GM23248 (cell line): ENCODE data around the gene AP3D1. TPM values are rescaled to one million over a fixed set of nuclear protein-coding genes. Genes with fewer than 3 reads are reported as not detected.

Experiments used
- DNase-seq: peaks from one replicate; pipeline ENCODE4 v3.0.0-alpha.2; 2015
- H2AFZ ChIP-seq: fragments of 200-600 bp; sonication (generic); 2 replicates; pipeline ENCODE4 v1.6.1; 2016; ENCODE audit warnings: antibody characterized with exemption
- H3F3A ChIP-seq: fragments of 200-600 bp; sonication (generic); 2 replicates; pipeline ENCODE4 v1.6.1; 2016; ENCODE audit warnings: mild to moderate bottlenecking, antibody characterized with exemption, mixed run types; ENCODE audit not compliant: insufficient read depth
- H3K27ac ChIP-seq: fragments of 200-600 bp; sonication (generic); 2 replicates; pipeline ENCODE4 v1.5.1; 2016; ENCODE audit warnings: mild to moderate bottlenecking
- H3K27me3 ChIP-seq: fragments of 200-600 bp; sonication (generic); replicated peaks from 2 replicates; pipeline ENCODE4 v1.6.1; 2016; ENCODE audit warnings: mild to moderate bottlenecking; ENCODE audit not compliant: insufficient read depth
- H3K36me3 ChIP-seq: fragments of 200-600 bp; sonication (generic); 2 replicates; pipeline ENCODE4 v1.6.1; 2016; ENCODE audit warnings: low read depth, mild to moderate bottlenecking
- H3K4me1 ChIP-seq: fragments of 200-600 bp; sonication (generic); 2 replicates; pipeline ENCODE4 v1.6.1; 2016; ENCODE audit warnings: mild to moderate bottlenecking; ENCODE audit not compliant: insufficient read depth
- H3K4me2 ChIP-seq: fragments of 200-600 bp; sonication (generic); one replicate; pipeline ENCODE4 v1.6.1; 2016; ENCODE audit warnings: mild to moderate bottlenecking; ENCODE audit not compliant: unreplicated experiment
- H3K4me3 ChIP-seq: fragments of 200-600 bp; sonication (generic); 2 replicates; pipeline ENCODE4 v1.5.1; 2016; ENCODE audit warnings: mild to moderate bottlenecking
- H3K79me2 ChIP-seq: fragments of 200-600 bp; sonication (generic); 2 replicates; pipeline ENCODE4 v1.6.1; 2016; ENCODE audit warnings: mild to moderate bottlenecking; ENCODE audit not compliant: insufficient read depth
- H3K9ac ChIP-seq: fragments of 200-600 bp; sonication (generic); 2 replicates; pipeline ENCODE4 v1.6.1; 2016; ENCODE audit warnings: mild to moderate bottlenecking
- H3K9me2 ChIP-seq: fragments of 200-600 bp; sonication (generic); 2 replicates; pipeline ENCODE4 v1.6.1; 2016; ENCODE audit warnings: mixed run types, mild to moderate bottlenecking, moderate library complexity; ENCODE audit not compliant: insufficient read depth
- H3K9me3 ChIP-seq: fragments of 200-600 bp; sonication (generic); one replicate; pipeline ENCODE4 v1.6.1; 2017; ENCODE audit warnings: low read depth
- H4K20me1 ChIP-seq: fragments of 200-600 bp; sonication (generic); 2 replicates; pipeline ENCODE4 v1.6.0; 2016; ENCODE audit not compliant: insufficient read depth
- EZH2 ChIP-seq: fragments of 200-600 bp; sonication (generic); IDR thresholded peaks from 2 replicates; pipeline ENCODE4 v1.6.1; 2018; ENCODE audit warnings: antibody characterized with exemption, mild to moderate bottlenecking; ENCODE audit not compliant: insufficient read depth, poor library complexity, severe bottlenecking
- EZH2phosphoT487 ChIP-seq: fragments of 200-600 bp; sonication (generic); IDR thresholded peaks from 2 replicates; pipeline ENCODE4 v1.6.1; 2018; ENCODE audit warnings: antibody characterized with exemption, moderate library complexity, mild to moderate bottlenecking, low read depth; ENCODE audit not compliant: insufficient read depth
- whole genome bisulfite sequencing, 2 experiments: methylation state at CpG; one replicate each; pipeline ENCODE4 v1.1.6; 2015 to 2017; ENCODE audit warnings: low lambda C conversion rate in 2 of 2, low coverage in 1 of 2; ENCODE audit errors: missing lambda C conversion rate in 2 of 2; 5-methylcytosine and 5-hydroxymethylcytosine counted together
- in situ Hi-C: fragments of 300-500 bp; cut with MboI; formaldehyde crosslinking; loops from 2 replicates; pipeline ENCODE4 v1.15.0; 2020
- polyA plus RNA-seq: library from polyadenylated mRNA; unstranded; fragments of >200 nt; fragmentation: Nextera tagmentation; extraction: Ambion mirVana; gene quantifications from 2 replicates; pipeline ENCODE4 v1.2.1, GENCODE V29; 2016
- total RNA-seq: library from RNA; depleted of rRNA; stranded (reverse); fragments of >200 nt; shearing (Covaris generic); gene quantifications from 2 replicates; pipeline ENCODE4 v1.2.3, GENCODE V29; 2014

AP3D1 gene
- total and polyA plus RNA-seq, 2 experiments from 2014 or later = 79.0 to 97.6 TPM

DNA sequence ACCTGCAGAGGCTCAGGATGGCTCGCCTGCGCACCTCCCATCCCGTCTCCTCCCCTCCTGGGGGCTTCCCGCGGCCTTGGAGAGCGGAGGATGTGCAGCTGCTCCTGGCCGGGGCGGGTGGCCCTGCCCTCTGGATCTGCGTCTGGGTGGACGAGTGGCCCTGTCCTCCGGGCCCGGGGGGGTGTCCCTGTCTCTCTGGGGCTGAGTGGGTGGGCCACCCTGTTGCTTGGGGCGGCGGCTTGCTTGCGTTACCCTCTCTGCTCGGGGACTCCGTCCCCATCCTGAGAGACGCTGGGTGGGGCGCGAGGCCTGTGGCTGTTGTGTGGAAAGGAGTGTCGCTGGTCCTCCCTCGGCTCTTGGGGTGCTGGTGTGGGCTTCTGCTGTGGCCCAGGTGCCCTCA lies 47.0 kb upstream of the AP3D1 start:
- Histone ChIP-seq H3F3A (no peaks in the 10 kb centered on the region), H3K9me2 (no peaks in the 10 kb centered on the region), H3K4me3 (no peak overlapping the region), H3K9me3 (no peaks in the 10 kb centered on the region), H3K4me1 (no peaks in the 10 kb centered on the region), H3K9ac (no peak overlapping the region), H3K36me3 (no peaks in the 10 kb centered on the region), H3K27ac (no peak overlapping the region), H2AFZ (no peak overlapping the region), H3K4me2 (no peak overlapping the region), H3K79me2 (peaks cover 94% of the 10 kb centered on the region), H3K27me3 (no peaks in the 10 kb centered on the region), H4K20me1 (no peaks in the 10 kb centered on the region)
- WGBS, 2 experiments = 87 to 90% methylated on average over 11 to 20 of the region's 22 CpGs
- in situ Hi-C loops = no loop called here
- DNase-seq = no peak
- TF ChIP-seq EZH2 = no peak
- TF ChIP-seq EZH2phosphoT487 = no peak

- no peaks in the 10 kb centered on the region for H3F3A ChIP-seq
- in situ Hi-C loops = no loop called here
- no peak overlapping the region for H2AFZ ChIP-seq
- no peak overlapping the region for H3K9ac ChIP-seq
- H4K20me1 ChIP-seq = no peaks in the 10 kb centered on the region
- H3K9me3 ChIP-seq = no peaks in the 10 kb centered on the region
- 81 to 91% methylated on average over 9 to 15 of the region's 15 CpGs for WGBS, 2 experiments
- peaks cover 94% of the 10 kb centered on the region for H3K79me2 ChIP-seq
- H3K4me3 ChIP-seq = no peak overlapping the region
- H3K9me2 ChIP-seq = no peaks in the 10 kb centered on the region
- TF ChIP-seq EZH2phosphoT487 (no peak), EZH2 (no peak)
- no peak for DNase-seq
- H3K27ac ChIP-seq = no peak overlapping the region
- 0 out of 2 replicates have a peak, but pooled peaks cover 4% of the 10 kb centered on the region for H3K36me3 ChIP-seq
- H3K27me3 ChIP-seq = no peaks in the 10 kb centered on the region
- H3K4me1 ChIP-seq = no peaks in the 10 kb centered on the region
- H3K4me2 ChIP-seq = no peak overlapping the region
Observed at GRCh38 chr19:2197270-2197669, 45.9 kb upstream of the AP3D1 start.

DNA sequence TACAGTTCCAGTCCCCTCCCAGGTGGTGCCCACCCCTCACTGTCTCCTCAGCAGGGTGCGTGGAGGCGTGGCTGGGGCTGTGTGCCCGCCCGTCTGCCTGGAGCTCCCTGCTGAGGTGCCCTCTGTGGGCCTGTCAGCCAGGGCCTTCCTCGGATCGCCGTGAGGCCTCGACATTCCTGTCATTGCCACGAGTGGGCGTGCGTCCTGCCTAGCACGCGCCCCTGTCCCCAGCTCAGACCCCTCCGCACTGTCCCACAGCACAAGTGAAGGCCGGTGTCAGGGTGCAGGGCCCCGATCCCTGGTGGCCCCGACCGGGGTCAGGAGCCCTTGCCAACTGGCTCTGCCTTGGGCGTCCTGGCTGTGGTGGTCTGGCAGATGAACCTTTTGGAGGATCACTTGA lies 44.5 kb upstream of the AP3D1 start:
- H3K9ac ChIP-seq = no peak overlapping the region
- H3K27ac ChIP-seq = no peak overlapping the region
- H3K79me2 ChIP-seq = peaks cover 96% of the 10 kb centered on the region
- H3K4me2 ChIP-seq = no peak overlapping the region
- TF ChIP-seq EZH2phosphoT487 (no peak), EZH2 (no peak)
- no peaks in the 10 kb centered on the region for H3K27me3 ChIP-seq
- 98% methylated on average over 15 to 19 of the region's 19 CpGs for WGBS, 2 experiments
- H4K20me1 ChIP-seq = no peaks in the 10 kb centered on the region
- no peaks in the 10 kb centered on the region for H3K4me1 ChIP-seq
- H3K36me3 ChIP-seq = 0 out of 2 replicates have a peak, but pooled peaks cover 5% of the 10 kb centered on the region
- no peak for DNase-seq
- H3K9me2 ChIP-seq = no peaks in the 10 kb centered on the region
- H3K9me3 ChIP-seq = no peaks in the 10 kb centered on the region
- no peak overlapping the region for H2AFZ ChIP-seq
- H3K4me3 ChIP-seq = no peak overlapping the region
- in situ Hi-C loops = no loop called here
- no peaks in the 10 kb centered on the region for H3F3A ChIP-seq

DNA sequence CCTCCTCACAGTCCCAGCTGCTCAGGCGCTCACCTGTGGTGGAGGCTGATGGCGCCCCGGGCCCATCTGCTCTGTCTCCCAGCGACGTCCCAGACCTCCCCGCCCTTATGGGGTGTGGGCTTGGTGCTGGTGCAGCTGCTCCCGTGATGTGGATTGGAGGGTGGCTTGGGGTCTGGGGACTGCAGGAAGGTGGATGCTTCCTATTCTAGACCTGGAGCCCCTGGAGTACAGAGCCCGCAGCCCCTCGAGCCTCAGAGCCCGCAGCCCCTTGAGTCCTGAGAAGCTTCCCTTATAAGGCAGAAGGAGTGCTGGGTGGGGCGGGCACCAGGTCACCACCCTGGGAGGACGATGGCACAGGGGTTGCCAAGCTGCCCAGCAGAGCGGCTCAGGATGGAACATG lies 44.0 kb upstream of the AP3D1 start:
- DNase-seq = no peak
- H3K9me3 ChIP-seq = no peaks in the 10 kb centered on the region
- H3K9ac ChIP-seq = no peak overlapping the region
- peaks cover 98% of the 10 kb centered on the region for H3K79me2 ChIP-seq
- no peaks in the 10 kb centered on the region for H4K20me1 ChIP-seq
- no peak for TF ChIP-seq EZH2phosphoT487
- TF ChIP-seq EZH2 = no peak
- H2AFZ ChIP-seq = no peak overlapping the region
- H3K4me3 ChIP-seq = no peak overlapping the region
- WGBS, 2 experiments = 94 to 96% methylated on average over 13 of the region's 13 CpGs
- in situ Hi-C loops = no loop called here
- no peak overlapping the region for H3K4me2 ChIP-seq
- no peaks in the 10 kb centered on the region for H3K9me2 ChIP-seq
- no peaks in the 10 kb centered on the region for H3K4me1 ChIP-seq
- H3K27ac ChIP-seq = no peak overlapping the region
- H3F3A ChIP-seq = no peaks in the 10 kb centered on the region
- H3K27me3 ChIP-seq = no peaks in the 10 kb centered on the region
- H3K36me3 ChIP-seq = 0 out of 2 replicates have a peak, but pooled peaks cover 5% of the 10 kb centered on the region

GRCh38 chr19:2194513-2195078 lies 43.2 kb upstream of the AP3D1 start:
- Histone ChIP-seq H3K9me3 (no peaks in the 10 kb centered on the region), H2AFZ (no peak overlapping the region), H3K79me2 (peaks cover 98% of the 10 kb centered on the region), H3K9me2 (no peaks in the 10 kb centered on the region), H3K27me3 (no peaks in the 10 kb centered on the region), H3K9ac (no peak overlapping the region), H3K4me3 (no peak overlapping the region), H3K27ac (no peak overlapping the region), H3K36me3 (0 out of 2 replicates have a peak, but pooled peaks cover 5% of the 10 kb centered on the region), H3F3A (no peaks in the 10 kb centered on the region), H3K4me2 (no peak overlapping the region), H3K4me1 (no peaks in the 10 kb centered on the region), H4K20me1 (no peaks in the 10 kb centered on the region)
- in situ Hi-C loops = no loop called here
- 71 to 78% methylated on average over 23 to 25 of the region's 25 CpGs for WGBS, 2 experiments
- TF ChIP-seq EZH2 (no peak), EZH2phosphoT487 (no peak)
- DNase-seq = no peak
